ENCODE results near the gene VSTM2L.

The VSTM2L gene

GRCh38 chr20:37968841-37969401, 66.0 kb downstream of the VSTM2L start:
- no peak for DNase-seq (ENCODE audit: low read depth in 2 of 2)

- DNase-seq (ENCODE audit: low read depth in 2 of 2) = no peak
These were observed 67.3 kb downstream of the VSTM2L start for GRCh38 chr20:37969949-37970855.

- DNase-seq (ENCODE audit: low read depth in 2 of 2) = no peak
These were observed 67.9 kb downstream of the VSTM2L start for GRCh38 chr20:37970856-37971245.

GRCh38 chr20:37971561-37972127, 68.7 kb downstream of the VSTM2L start:
- DNase-seq (ENCODE audit: low read depth in 2 of 2) = no peak

GRCh38 chr20:37972256-37973058, 69.5 kb downstream of the VSTM2L start:
- no peak for DNase-seq (ENCODE audit: low read depth in 2 of 2)

GRCh38 chr20:37973059-37973910, 70.4 kb downstream of the VSTM2L start:
- no peak for DNase-seq (ENCODE audit: low read depth in 2 of 2)

- no peak for DNase-seq (ENCODE audit: low read depth in 2 of 2)
These were observed 74.0 kb downstream of the VSTM2L start for GRCh38 chr20:37976887-37977286.

- DNase-seq (ENCODE audit: low read depth in 2 of 2) = no peak
These were observed 74.4 kb downstream of the VSTM2L start for GRCh38 chr20:37977338-37977737.

GRCh38 chr20:37977786-37978185, 74.9 kb downstream of the VSTM2L start:
- no peak for DNase-seq (ENCODE audit: low read depth in 2 of 2)

GRCh38 chr20:37979021-37979985, 76.4 kb downstream of the VSTM2L start:
- DNase-seq (ENCODE audit: low read depth in 2 of 2) = no peak

GRCh38 chr20:37980383-37980782, 77.5 kb downstream of the VSTM2L start:
- no peak for DNase-seq (ENCODE audit: low read depth in 2 of 2)

- no peak for DNase-seq (ENCODE audit: low read depth in 2 of 2)
These were observed 77.9 kb downstream of the VSTM2L start for GRCh38 chr20:37980876-37981275.

GRCh38 chr20:37981568-37981967, 78.6 kb downstream of the VSTM2L start:
- no peak for DNase-seq (ENCODE audit: low read depth in 2 of 2)

GRCh38 chr20:37983286-37983685, 80.4 kb downstream of the VSTM2L start:
- no peak for DNase-seq (ENCODE audit: low read depth in 2 of 2)

- DNase-seq (ENCODE audit: low read depth in 2 of 2) = no peak
These were observed 81.3 kb downstream of the VSTM2L start for GRCh38 chr20:37984018-37984785.

GRCh38 chr20:37986044-37986858, 83.3 kb downstream of the VSTM2L start:
- no peak for DNase-seq (ENCODE audit: low read depth in 2 of 2)

GRCh38 chr20:37986873-37987601, 84.1 kb downstream of the VSTM2L start:
- no peak for DNase-seq (ENCODE audit: low read depth in 2 of 2)

Measured in stimulated activated CD4-positive, alpha-beta T cell treated with anti-CD3 and anti-CD28 coated beads, Interleukin-12 subunit alpha, Interleukin-12 subunit beta, amount 100 ng/mL, for 24 hours (primary cell).